HG02678 (cell line): ENCODE measurements around the gene KRT6A.

Experiments
- ATAC-seq: cut with Tn5 transposase; IDR thresholded peaks from one replicate; pipeline ENCODE4 v1.9.1; 2021; ENCODE audit warnings: mild to moderate bottlenecking, moderate library complexity; ENCODE audit not compliant: unreplicated experiment

KRT6A gene

DNA sequence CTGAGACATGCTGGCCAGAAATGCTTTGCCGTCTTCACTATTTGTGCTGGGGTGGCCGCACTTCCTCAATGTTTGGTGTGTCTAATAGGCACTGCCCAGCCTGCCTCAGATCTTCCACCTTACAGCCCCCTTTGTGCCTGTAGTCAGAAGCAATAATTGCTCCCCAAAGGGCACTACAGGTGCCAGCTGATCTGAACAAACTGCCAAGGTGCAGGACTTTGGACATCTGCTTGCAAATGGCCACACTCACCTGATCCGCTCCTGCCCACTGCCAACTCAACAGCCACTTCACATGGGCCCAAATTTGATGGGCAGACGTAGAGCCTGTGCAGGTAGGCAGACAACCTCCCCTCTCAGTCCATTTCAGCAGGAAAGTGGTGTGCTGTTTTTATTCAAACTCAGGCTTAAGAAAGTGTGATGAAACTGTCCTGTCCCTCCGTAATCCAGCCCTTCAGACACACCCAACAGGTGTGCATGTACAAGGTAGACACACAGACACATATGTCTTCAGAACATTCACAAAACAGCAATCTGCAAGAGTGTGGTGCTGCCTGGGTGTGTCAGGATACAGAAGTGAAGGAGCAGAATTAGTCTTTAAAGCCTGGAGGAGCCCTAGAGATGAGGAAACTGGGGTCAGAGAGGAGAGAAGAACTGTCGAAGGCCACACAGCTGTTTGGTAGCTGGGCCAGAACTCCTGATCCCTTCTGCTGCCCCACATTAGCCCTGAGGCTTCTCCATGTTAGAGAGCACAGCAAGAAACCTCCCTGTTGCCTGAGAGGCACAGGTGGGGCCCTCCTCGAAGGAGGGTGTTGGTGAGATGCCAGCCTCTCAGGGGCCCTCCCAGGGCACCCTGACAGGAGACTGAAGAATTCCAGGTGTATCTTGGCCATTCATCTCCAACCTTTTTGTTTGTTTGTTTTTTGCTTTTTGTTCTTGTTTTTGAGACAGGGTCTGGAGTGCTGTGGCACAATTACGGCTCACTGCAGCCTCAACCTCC, 54.5 kb downstream of the KRT6A start:
- ATAC-seq: no peak

GRCh38 chr12:52437508-52437907, 55.5 kb downstream of the KRT6A start:
- ATAC-seq: no peak
